ENCODE measurements around the gene MRTFA.
"Not testable (repeated sequence)": the region's sequence is repeated elsewhere in the genome, so short reads cannot be mapped to it uniquely, and the experiment has no call there.

The MRTFA gene

GRCh38 chr22:40659166-40659565 is 22.6 kb upstream of the MRTFA start:
- no peak for DNase-seq

- DNase-seq: not testable (repeated sequence)
Measured at GRCh38 chr22:40656651-40657050, 20.1 kb upstream of the MRTFA start.

- DNase-seq: not testable (repeated sequence)
Measured at GRCh38 chr22:40655941-40656340, 19.4 kb upstream of the MRTFA start.

GRCh38 chr22:40654522-40655167 is 18.1 kb upstream of the MRTFA start:
- DNase-seq: peak in 1 of 3 donors; percentile 39

GRCh38 chr22:40653361-40653760 is 16.8 kb upstream of the MRTFA start:
- no peak for DNase-seq

GRCh38 chr22:40651563-40652501 is 15.3 kb upstream of the MRTFA start:
- peak; percentile 98 to 100 (median 100) for DNase-seq

- DNase-seq: no peak
Measured at GRCh38 chr22:40651057-40651456, 14.5 kb upstream of the MRTFA start.

- DNase-seq: no peak
Measured at GRCh38 chr22:40648386-40648785, 11.9 kb upstream of the MRTFA start.

- no peak for DNase-seq
Measured at GRCh38 chr22:40645579-40646197, 9.2 kb upstream of the MRTFA start.

- DNase-seq: no peak
Measured at GRCh38 chr22:40642316-40642715, 5.8 kb upstream of the MRTFA start.

- DNase-seq: no peak
Measured at GRCh38 chr22:40641269-40641668, 4.8 kb upstream of the MRTFA start.

GRCh38 chr22:40638261-40638660 is 1.7 kb upstream of the MRTFA start:
- DNase-seq: no peak

GRCh38 chr22:40637183-40638150 is 948 bp upstream of the MRTFA start:
- DNase-seq: peak; percentile 81 to 91 (median 87)

GRCh38 chr22:40635940-40636379 is 559 bp downstream of the MRTFA start:
- no peak for DNase-seq

GRCh38 chr22:40635043-40635939 is 1.2 kb downstream of the MRTFA start:
- no peak for DNase-seq

- no peak for DNase-seq
Measured at GRCh38 chr22:40634119-40634903, 2.2 kb downstream of the MRTFA start.

GRCh38 chr22:40633036-40633435 is 3.5 kb downstream of the MRTFA start:
- DNase-seq: no peak

- DNase-seq: no peak
Measured at GRCh38 chr22:40631925-40632324, 4.6 kb downstream of the MRTFA start.

GRCh38 chr22:40628354-40629042 is 8.0 kb downstream of the MRTFA start:
- DNase-seq: peak; percentile 71 to 85 (median 82)

GRCh38 chr22:40627612-40628011 is 8.9 kb downstream of the MRTFA start:
- no peak for DNase-seq

All from suppressor macrophage treated with lipopolysaccharide for 1 hour (primary cell).